Fibroblast of skin of back (primary cell): ENCODE measurements around the gene MYO5A.
"Not testable (repeated sequence)": the region's sequence is repeated elsewhere in the genome, so short reads cannot be mapped to it uniquely, and the experiment has no call there.

Experiments used
- DNase-seq: peaks from one replicate; pipeline ENCODE4 v3.0.0-alpha.2; 2013

Gene MYO5A

DNA sequence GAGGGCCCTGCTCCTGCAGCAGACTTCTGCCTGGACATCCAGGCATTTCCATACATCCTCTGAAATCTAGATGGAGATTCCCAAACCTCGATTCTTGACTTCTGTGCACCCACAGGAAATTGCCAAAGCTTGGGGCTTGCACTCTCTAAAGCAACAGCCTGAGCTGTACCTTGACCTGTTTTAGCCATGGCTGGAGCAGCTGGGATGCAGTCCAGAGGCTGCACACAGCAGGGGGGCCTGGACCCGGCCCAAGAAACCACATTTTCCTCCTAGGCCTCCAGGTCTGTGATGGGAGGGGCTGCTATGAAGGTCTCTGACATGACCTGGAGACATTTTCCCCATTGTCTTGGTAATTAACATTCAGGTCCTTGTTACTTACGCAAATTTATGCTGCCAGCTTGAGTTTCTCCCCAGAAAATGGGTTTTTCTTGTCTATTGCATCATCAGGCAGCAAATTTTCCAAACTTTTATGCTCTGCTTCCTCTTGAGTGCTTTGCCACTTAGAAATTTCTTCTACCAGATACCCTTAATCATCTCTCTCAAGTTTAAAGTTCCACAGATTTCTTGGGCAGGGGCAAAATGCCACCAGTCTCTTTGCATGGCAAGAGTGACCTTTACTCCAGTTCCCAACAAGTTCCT, 11.8 kb upstream of the MYO5A start:
- no peak for DNase-seq

DNA sequence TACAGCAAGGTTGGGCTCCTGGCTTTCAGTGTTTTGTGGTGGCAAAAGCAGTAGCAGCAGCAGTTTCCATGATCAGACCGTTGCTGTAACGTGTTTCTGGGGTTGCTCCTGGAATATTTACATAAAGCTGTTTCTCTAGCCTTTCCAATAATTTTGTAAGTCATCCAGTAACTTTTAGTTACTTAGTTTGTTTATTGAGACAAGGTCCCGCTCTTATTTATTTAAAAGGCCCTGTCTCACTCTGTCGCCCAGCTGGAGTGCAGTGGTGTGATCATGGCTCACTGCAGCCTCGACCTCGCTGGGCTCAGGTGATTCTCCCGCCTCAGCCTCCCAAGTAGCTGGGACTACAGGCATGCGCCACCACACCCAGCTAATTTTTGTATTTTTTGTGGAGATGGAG, 8.8 kb upstream of the MYO5A start:
- no peak for DNase-seq

DNA sequence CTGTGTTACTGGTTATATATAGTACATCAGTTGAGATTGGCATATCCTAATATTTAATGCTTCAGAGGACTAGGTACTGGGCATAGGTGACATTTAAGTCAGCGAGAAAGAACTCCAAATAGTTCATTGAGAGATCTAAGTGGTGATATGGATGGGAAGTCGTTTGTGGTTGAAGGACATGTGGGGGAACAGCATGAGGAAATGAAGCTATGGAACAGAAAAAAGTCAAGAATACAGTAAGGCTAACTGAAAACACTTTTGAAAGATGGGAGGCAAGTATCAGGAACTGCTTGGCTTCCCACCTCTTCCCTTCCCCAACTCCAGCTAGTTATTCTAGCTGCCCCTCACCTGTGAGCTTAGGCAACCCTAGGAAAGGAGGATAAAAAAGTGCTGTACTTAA, 3.7 kb upstream of the MYO5A start:
- DNase-seq: no peak

DNA sequence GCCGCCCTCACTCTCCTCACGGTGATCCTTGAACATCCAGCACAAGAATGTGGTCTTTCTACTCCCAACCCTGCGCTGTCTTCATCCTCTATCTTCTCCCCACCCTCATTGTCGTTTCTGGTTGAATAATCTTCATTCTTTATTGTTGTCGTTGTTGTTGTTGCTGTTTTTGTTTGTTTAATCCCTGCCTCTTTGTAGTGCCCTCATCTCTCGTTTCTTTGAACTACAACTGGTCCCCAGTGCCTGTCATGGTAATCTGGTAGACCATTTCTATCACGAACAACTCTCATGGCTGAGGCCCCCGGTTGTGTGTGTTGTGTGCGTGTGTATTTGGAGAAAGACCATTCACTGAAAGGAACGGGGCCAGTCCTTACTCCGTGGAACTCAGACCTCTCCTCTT, 1.3 kb upstream of the MYO5A start:
- DNase-seq: no peak

DNA sequence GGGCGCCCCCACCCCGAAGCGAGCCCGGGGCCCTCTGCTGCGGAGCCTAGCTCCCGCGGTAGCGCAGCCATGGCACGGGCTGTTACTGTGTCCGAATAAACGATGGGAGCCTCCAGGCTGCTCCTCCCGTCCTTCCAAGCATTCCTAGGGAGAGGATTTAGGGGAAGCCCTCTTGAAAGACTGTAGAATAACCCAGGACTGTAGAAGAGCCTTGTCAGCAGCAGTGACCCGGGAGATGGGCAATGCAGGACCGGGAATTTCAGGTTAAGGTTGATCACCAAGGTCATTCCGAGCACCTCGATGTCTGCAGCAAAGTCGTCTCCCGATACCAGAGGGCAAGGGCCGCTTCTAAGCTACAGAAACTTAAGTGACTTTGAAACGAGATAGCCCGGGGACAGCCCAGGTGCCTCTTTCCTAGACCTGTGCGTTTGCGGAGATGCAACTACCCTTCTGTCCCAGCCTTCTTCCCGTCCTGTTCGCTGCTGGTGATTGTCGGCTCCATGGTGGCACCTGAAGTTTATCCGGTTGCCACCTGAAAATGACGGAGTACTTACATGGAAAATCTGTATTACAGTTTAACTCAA, 753 bp upstream of the MYO5A start:
- DNase-seq: no peak

DNA sequence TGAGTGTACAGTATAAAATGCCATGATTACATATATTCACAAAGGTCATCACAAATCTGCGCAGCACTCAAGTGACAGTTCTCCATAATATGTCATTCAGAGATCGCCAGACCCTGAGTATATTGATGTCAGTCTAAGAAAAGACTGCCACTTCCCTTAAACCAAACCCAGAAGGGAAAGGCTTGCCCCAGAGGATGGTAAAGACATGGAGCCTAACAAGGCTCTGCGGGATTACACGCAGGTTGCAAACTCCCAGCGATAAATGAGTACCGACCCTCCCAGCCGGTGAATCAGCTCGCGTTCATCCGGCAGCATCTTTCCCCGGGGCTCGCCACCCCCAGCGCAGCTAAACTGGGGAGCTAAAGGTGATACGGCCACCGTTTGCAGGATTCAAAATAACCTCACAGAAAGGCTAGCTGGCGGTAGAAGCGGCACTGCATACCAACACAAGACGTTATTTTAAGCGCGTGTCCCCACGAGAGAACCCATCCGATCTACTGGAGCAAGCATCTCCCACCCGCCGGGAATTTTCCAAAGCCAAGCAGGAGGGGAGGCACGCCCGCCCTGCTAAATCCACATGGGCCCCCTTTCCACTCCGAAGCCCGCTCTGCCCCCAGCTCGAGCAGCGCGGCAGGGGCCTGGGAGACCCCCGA, 643 bp downstream of the MYO5A start:
- DNase-seq: peak; percentile 26

DNA sequence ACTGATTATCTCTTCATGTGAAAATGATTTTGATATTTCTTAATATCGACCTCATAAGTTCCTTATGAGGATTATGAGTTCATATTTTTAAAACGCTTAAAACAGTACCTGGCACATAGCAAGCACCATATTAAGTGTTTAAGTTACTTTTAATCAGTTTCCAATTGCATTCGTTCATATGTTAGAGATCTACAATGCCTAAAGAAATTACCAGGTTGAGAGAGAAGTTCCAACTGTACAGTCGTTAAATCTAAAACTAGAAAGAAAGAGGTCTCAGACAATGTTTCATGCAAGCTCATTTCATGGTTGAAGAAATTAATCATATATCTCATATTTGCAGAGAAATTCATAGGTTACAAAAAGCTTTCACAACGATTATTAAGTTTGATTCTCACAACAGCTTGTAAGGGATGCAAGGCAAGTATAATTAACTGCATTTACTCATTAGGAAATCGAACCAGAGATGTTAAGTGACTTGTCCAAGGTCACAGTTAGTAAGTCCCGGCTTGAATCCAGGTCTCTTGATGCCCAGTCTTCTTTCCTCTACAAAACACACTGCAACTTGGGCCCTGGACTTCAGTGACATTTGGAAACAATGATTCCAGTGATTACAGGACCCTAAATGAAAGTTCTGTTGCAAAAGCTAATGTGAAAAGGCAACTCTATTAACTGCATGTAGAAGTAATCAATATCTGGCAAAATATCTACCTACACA, 1.3 kb downstream of the MYO5A start:
- DNase-seq: no peak

DNA sequence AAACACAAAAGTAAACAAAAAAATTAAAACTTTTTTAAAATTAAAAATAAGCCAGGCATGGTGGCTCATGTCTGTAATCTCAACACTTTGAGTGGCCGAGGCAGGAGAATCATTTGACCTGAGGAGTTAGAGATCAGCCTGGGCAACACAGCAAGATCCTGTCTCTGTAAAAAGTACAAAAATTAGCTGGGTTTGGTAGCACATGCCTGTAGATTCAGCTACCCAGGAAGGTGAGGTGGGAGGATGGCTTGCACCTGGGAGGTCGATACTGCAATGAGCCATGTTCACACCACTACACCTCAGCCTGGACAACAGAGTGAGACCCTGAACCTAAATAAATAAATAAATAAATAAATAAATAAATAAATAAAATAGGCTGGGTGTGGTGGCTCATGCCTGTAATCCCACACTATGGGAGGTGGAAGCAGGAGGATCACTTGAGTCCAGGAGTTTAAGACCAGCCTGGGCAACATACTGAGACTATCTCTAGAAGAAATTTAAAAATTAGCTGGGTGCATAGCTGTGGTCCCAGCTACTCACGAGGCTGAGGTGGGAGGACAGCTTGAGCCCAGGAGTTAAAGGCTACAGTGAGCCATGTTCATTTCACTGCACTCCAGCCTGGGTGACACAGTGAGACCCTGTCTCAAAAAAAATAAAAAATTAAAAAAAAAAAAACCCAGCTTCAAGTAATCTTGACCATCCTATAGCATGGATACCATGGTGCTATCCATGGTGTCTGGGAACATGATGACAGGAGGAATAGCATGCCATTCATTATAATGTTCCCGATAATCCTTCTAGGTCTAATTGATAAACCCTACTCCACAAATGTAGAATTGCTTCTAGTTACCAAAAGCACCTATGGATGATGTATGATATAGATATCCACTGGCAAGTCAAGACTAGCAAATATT, 4.2 kb downstream of the MYO5A start:
- DNase-seq: no peak

DNA sequence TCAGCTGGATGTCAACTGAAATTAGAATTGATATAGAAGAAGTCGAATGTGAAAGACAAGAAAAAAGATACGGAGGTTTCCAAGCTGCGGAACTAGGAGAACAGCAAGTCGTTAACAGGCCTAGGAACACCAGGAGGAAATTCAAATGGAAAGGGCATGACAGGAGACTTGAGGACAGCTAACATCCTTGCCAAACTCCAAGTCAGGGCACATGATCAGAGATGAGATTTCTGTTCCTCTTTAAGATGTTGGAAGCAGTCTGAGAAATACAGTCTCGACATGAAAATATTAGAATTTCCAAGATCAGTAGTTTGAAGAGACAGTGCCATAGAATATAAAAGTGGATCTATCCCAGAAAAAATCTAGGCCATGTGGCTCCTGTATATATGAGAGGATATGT, 5.0 kb downstream of the MYO5A start:
- no peak for DNase-seq

DNA sequence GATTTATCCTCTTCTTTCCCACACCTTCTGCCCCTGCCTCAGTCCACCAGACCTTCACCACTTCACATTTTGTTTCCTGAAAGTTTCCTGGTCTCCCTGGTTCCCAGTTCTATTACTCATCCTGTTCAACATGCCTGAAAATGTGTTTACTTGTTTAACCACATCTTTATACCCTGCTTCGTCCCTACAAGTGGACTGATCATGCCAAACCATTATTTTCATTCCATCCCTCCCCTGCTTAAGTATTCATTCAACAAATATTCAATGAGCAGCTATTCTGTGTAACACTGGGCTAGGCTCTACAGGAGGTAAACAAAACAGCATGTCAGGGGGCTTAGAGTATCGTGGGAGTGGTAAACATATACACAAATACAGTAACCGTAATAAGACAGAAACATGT, 5.5 kb downstream of the MYO5A start:
- peak; percentile 88 for DNase-seq

DNA sequence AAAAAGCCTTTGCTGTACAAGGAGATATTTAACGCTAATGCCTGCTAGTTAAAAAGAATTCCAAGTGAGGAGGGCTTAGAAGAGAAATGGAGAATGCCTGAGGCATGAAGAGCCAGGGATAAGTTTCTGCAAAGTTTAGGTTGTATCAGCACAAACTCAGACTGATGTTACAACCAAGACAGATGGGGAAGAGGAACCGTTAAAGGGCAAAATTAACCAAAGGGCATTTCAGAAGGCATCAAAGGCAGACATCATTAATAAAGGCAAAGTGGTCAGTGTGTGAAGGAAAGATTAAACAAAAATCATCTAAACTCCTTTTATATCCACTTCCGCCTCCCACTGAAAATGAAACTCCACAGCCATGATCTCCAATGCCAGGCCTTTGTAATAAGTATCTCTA, 7.0 kb downstream of the MYO5A start:
- DNase-seq: no peak

DNA sequence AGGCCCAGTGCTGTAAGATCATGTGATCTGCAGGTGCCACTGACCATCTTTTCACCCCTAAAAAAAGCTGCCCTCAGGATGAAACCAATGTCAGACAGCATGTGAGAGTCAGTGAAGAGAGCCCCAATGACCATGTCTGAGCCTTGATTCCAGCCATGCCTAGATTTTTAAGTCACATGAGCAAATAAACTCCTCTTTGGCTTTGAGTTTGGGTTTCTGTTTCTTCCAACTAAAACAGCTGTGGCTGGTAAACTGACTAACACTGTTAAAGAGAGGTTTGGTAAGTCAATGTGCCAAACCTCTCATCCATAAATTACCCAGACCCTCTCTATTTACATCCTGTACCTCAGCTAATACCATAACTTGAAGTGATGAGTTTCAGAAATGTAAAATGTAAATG, 8.3 kb downstream of the MYO5A start:
- no peak for DNase-seq

DNA sequence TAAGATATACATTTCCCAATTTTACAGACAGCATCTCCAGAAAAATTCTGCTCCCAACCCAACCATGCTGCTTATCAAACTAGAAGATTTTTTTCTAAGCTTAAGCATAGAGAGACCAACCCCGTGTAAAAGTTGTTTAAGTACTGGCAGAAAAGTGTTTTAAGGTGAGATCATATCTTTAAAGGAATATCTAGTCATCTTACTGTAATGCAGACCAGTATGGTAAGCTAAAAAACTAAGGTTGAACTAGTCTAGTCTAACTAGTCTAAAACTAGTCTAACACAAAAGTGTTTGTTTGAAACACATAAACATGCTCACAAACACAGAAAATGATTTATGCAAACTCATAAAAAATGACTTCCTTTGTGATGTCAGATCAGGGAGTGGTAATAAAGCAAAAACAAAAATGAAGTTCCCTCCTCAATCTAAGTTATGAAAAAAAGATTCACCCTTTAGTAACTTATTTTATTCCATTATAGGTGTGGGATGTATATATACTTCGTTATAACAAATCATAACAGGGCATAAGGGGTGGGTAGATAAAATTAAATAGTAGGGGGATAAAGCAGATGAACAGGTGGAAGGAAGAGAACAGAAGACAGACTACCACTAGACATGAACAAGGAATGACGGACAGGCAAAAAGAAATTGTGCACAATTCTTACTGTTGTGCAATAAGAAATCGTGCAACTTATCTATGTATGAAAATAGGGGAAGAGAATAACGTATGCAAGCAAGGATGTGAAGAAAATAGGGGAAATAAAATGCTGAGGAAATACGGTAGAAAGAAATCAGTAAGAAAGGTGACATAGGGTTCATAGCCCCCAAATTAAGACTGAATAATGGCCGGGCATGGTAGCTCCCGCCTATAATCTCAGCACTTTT, 10.0 kb downstream of the MYO5A start:
- peak; percentile 27 for DNase-seq

DNA sequence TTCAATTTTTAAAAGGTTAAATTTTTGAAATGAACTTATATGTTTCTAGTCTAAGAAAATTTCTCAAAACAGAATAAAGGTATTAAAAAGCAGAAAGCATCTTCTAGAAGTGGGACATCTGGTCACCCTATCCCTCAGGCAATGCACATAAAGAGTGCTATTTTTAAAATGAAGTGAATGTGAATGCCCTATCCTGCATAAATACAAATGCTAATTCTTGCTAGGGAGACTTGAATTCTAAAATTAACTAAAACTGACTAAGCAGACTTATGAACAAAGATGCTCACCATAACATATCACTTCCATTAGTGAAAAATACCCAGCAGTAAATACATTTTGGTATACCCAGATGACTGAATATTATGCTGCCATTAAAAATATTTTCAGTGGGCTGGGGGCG, 11.7 kb downstream of the MYO5A start:
- DNase-seq: no peak

DNA sequence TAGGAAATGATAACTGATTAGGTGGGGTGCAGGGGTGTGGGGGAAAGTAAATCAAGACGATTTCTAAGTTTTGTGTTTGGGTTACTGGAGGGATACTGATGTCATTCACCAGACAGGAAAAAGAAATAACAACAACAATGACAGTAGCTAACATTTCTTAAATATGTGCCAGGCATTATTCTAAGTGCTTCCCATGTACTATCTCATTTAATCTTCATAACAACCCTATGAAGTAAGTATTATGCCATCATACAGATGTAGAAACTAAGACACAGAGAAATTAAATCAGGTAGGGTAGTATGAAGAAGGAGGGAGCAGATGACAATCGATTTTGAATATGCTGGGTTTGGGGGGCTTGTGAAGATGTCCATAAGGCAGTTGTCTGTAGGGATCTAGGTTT, 13.3 kb downstream of the MYO5A start:
- no peak for DNase-seq

DNA sequence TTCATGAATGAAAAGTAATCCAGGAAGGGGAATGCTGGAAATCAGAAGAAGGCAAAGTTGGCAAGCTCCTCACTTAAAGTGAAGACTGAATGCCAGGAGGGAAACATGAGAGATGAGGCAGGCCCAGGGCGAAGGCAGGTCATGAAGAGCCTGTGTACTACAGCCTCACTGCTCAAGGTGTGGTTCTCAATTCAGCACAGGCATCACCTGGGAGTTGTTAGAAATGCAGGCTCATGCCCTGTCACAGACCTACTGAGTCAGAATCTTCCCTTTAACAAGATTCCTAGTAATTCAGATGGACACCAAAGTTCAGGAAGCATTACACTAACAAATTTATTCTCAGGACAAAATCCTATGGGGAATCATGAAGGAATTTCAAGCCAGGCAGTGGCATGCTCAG, 14.2 kb downstream of the MYO5A start:
- no peak for DNase-seq

DNA sequence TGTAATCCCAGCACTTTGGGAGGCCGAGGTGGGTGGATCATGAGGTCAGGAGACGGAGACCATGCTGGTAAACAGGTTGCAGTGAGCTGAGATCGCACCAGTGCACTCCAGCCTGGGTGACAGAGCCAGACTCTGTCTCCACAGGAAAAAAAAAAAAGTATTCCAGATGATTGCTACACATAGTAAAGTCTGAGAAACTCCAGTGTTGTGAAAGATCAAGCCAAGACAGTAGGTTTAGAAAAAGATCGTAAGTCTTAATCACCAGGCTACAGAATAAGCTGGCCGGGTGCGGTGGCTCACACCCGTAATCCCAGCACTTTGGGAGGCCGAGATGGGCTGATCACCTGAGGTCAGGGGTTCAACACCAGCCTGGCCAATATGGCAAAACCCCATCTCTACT, 15.8 kb downstream of the MYO5A start:
- not testable (repeated sequence) for DNase-seq

DNA sequence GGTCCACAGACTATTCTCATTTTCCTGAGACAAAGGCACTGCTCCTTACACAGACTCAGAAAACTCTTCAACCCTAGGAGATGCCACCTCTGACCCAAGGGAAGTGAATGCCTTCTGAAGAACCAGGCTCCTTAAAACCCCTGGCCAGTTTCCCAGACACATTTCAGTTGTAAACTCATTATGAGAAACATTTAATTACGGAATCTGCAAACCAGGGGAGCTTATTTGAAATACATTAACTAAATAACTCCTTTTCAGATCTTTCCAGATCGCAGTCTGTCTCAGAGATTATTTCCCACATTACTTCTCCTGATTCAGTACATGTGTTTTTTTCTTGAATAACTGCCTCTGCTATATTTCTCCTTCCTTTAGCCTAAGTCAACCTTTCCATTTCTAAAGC, 17.6 kb downstream of the MYO5A start:
- no peak for DNase-seq

DNA sequence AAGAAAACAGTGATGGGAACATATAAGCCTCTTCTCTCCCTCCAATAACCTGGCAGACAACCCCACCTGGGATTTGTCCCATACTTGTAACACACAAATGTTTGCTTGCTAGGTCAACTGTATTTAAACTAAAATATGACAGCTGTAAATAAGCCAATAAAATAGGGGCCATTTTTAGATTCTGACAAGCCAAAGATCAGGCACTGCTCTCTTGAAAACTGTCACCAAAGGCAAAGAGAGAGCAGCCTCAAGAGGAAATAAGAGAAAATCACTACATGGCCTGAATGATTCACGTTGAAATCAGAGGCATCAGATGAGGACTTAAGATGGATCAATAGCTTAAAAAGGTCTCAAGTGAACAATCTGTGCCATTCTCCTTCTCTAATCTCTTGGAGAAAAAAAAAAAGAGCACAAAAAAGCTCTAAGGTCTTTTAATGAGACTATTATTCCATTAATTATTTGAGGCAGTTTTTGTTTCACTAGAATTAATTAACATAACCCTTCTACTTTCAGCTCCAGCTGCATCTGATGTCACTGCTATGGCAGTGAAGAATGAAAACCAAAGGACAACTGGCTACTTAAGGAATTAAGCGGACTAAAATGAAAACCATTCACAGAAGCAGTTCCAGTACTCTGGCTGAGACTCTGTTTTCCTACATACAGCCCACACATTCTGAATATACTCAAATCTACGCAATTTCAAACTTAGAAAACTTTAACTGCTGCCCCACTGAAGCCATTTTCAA, 19.0 kb downstream of the MYO5A start:
- DNase-seq: no peak

DNA sequence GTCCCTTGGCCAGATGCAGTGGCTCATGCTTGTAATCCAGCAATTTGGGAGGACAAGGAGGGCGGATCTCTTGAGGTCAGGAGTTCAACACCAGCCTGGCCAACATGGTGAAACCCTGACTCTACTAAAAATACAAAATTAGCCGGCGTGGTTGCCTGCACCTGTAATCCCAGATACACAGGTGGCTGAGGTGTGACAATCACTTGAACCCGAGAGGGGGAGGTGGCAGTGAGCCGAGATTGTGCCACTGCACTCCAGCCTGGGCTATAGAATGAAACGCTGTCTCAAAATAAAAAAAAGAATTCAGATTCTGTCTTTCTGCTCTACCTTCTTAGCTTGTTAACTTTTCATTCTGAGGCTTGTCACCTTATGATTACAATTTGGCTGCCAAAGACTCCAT, 22.1 kb downstream of the MYO5A start:
- no peak for DNase-seq

DNA sequence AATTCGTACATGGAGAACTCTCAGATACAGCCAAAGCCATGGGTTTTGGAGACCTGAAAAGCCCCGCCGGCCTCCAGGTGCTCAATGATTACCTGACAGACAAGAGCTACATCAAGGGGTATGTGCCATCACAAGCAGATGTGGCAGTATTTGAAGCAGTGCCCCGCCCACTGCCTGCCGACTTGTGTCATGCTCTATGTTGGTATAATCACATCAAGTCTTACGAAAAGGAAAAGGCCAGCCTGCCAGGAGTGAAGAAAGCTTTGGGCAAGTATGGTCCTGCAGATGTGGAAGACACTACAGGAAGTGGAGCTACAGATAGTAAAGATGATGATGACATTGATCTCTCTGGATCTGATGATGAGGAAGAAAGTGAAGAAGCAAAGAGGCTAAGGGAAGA, 23.5 kb downstream of the MYO5A start:
- DNase-seq: no peak
